Tibial nerve (tissue), 4 donors: ENCODE results near the gene JOSD2. TPM values are rescaled to one million over a fixed set of nuclear protein-coding genes. Genes with fewer than 3 reads are reported as not detected.

Experiments used
- DNase-seq, 2 donors: peaks; one replicate each; pipeline ENCODE4 v3.0.0-alpha.2; 2019; ENCODE audit warnings: low spot score in 2 of 2
- H3K27ac ChIP-seq, 4 donors: fragments of 200-600 bp; sonication (generic) in 3 of 4; one replicate each; pipeline ENCODE4 v1.5.1; 2017 to 2019; ENCODE audit warnings: mild to moderate bottlenecking in 1 of 4
- H3K27me3 ChIP-seq, 2 donors: fragments of 200-600 bp; sonication (generic) in 1 of 2; one replicate each; pipeline versions ENCODE4 v1.5.1 to v1.6.0; 2017 to 2019
- H3K36me3 ChIP-seq, 3 donors: fragments of 200-600 bp; sonication (generic); one replicate each; pipeline ENCODE4 v1.5.1; 2018 to 2019
- H3K4me1 ChIP-seq, 4 donors: fragments of 200-600 bp; sonication (generic) in 3 of 4; one replicate each; pipeline ENCODE4 v1.5.1; 2017 to 2019
- H3K4me3 ChIP-seq, 4 donors: fragments of 200-600 bp; sonication (generic) in 3 of 4; one replicate each; pipeline ENCODE4 v1.5.1; 2017 to 2019; ENCODE audit warnings: mild to moderate bottlenecking in 1 of 4, moderate library complexity in 1 of 4
- H3K9me3 ChIP-seq, 4 donors: fragments of 200-600 bp; sonication (generic) in 3 of 4; one replicate each; pipeline ENCODE4 v1.5.1; 2017 to 2019
- CTCF ChIP-seq, 5 experiments: fragments of 200-600 bp in 3 of 5; fragments of 450-650 bp in 2 of 5; sonication (generic) in 3 of 5; IDR thresholded peaks; one replicate each; pipeline ENCODE4 v1.5.1; 2016 to 2019; ENCODE audit warnings: antibody characterized with exemption in 5 of 5, mild to moderate bottlenecking in 3 of 5, moderate library complexity in 2 of 5
- EP300 ChIP-seq, 2 donors: sonication (generic); formaldehyde crosslinking; IDR thresholded peaks; one replicate each; pipeline ENCODE4 v1.6.1; 2017; ENCODE audit warnings: antibody characterized with exemption in 2 of 2, mild to moderate bottlenecking in 1 of 2
- POLR2A ChIP-seq, 2 donors: fragments of 450-650 bp; IDR thresholded peaks; one replicate each; pipeline ENCODE4 v1.6.1; 2017; ENCODE audit warnings: antibody characterized with exemption in 2 of 2, mild to moderate bottlenecking in 2 of 2, moderate library complexity in 2 of 2
- WGBS, 2 donors: methylation state at CpG; one replicate each; pipeline ENCODE4 v1.1.5; 2018; 5-methylcytosine and 5-hydroxymethylcytosine counted together
- total RNA-seq, 4 donors: library from RNA; depleted of rRNA; stranded (reverse); fragments of >200 nt; gene quantifications; one replicate each; pipeline ENCODE4 v1.1.0, GENCODE V29; 2016

JOSD2 gene
- total RNA-seq, 4 donors from 2014 or later = 32.3 to 52.2 (median 38.8) TPM

- WGBS, 2 donors = 72 to 76% methylated on average over 18 of the region's 18 CpGs
- DNase-seq = no peak
- Histone ChIP-seq H3K36me3 (peaks cover 0 to 38% (median 0%) of the 10 kb centered on the region in 3 donors), H3K9me3 (peaks cover 0 to 4% (median 0%) of the 10 kb centered on the region in 4 donors), H3K4me3 (no peak overlapping the region), H3K27ac (no peak overlapping the region), H3K27me3 (peaks cover 0 to 52% of the 10 kb centered on the region in 2 donors), H3K4me1 (peaks cover 0 to 5% (median 0%) of the 10 kb centered on the region in 4 donors)
- no peak for TF ChIP-seq POLR2A (IDR thresholded peaks at IDR 0.05)
- TF ChIP-seq CTCF (IDR thresholded peaks at IDR 0.05) = peak in 1 of 5 experiments; percentile 7
Observed at GRCh38 chr19:50486823-50487515, 24.0 kb downstream of the JOSD2 start.

GRCh38 chr19:50485284-50485955, 25.6 kb downstream of the JOSD2 start:
- TF ChIP-seq CTCF (IDR thresholded peaks at IDR 0.05) (no peak), EP300 (IDR thresholded peaks at IDR 0.05) (no peak), POLR2A (IDR thresholded peaks at IDR 0.05) (no peak)
- no peak for DNase-seq
- H3K4me1 ChIP-seq = no peaks in the 10 kb centered on the region
- WGBS, 2 donors = 84 to 94% methylated on average over 10 of the region's 10 CpGs
- H3K27ac ChIP-seq = no peak overlapping the region
- H3K27me3 ChIP-seq = peaks cover 0 to 36% of the 10 kb centered on the region in 2 donors
- no peak overlapping the region for H3K4me3 ChIP-seq
- H3K9me3 ChIP-seq = peaks cover 0 to 3% (median 0%) of the 10 kb centered on the region in 4 donors
- H3K36me3 ChIP-seq = peaks cover 0 to 51% (median 5%) of the 10 kb centered on the region in 3 donors

GRCh38 chr19:50482916-50483315, 28.1 kb downstream of the JOSD2 start:
- H3K27ac ChIP-seq = no peak overlapping the region
- no peaks in the 10 kb centered on the region for H3K9me3 ChIP-seq
- peaks cover 0 to 13% of the 10 kb centered on the region in 2 donors for H3K27me3 ChIP-seq
- WGBS, 2 donors = 74 to 76% methylated on average over 10 of the region's 10 CpGs
- H3K36me3 ChIP-seq = peaks cover 0 to 71% (median 12%) of the 10 kb centered on the region in 3 donors
- peaks cover 0 to 12% (median 3%) of the 10 kb centered on the region in 4 donors for H3K4me1 ChIP-seq
- DNase-seq = no peak
- no peak overlapping the region for H3K4me3 ChIP-seq
- TF ChIP-seq CTCF (IDR thresholded peaks at IDR 0.05) (no peak), EP300 (IDR thresholded peaks at IDR 0.05) (no peak), POLR2A (IDR thresholded peaks at IDR 0.05) (no peak)

- peaks cover 0 to 8% of the 10 kb centered on the region in 2 donors for H3K27me3 ChIP-seq
- DNase-seq = no peak
- H3K36me3 ChIP-seq = peaks cover 0 to 71% (median 12%) of the 10 kb centered on the region in 3 donors
- TF ChIP-seq CTCF (IDR thresholded peaks at IDR 0.05) (no peak), POLR2A (IDR thresholded peaks at IDR 0.05) (no peak), EP300 (IDR thresholded peaks at IDR 0.05) (no peak)
- 76 to 80% methylated on average over 16 of the region's 16 CpGs for WGBS, 2 donors
- H3K4me1 ChIP-seq = peaks cover 0 to 17% (median 8%) of the 10 kb centered on the region in 4 donors
- H3K27ac ChIP-seq = no peak overlapping the region
- no peak overlapping the region for H3K4me3 ChIP-seq
- H3K9me3 ChIP-seq = no peaks in the 10 kb centered on the region
Observed at GRCh38 chr19:50482271-50482855, 28.6 kb downstream of the JOSD2 start.
